HL-60/S4 (cell line): ENCODE results near the gene ZNRF1.
"Not testable (repeated sequence)": the region's sequence is repeated elsewhere in the genome, so short reads cannot be mapped to it uniquely, and the experiment has no call there.

Experiments used
- in situ Hi-C: fragments of 300-500 bp; cut with MboI; formaldehyde crosslinking; loops from 2 replicates; pipeline ENCODE4 v1.14.3; 2022; ENCODE audit warnings: low sequenced_read_pairs

ZNRF1 gene

GRCh38 chr16:75073545-75074303 lies 74.9 kb downstream of the ZNRF1 start:
- in situ Hi-C loops: no loop called here

DNA sequence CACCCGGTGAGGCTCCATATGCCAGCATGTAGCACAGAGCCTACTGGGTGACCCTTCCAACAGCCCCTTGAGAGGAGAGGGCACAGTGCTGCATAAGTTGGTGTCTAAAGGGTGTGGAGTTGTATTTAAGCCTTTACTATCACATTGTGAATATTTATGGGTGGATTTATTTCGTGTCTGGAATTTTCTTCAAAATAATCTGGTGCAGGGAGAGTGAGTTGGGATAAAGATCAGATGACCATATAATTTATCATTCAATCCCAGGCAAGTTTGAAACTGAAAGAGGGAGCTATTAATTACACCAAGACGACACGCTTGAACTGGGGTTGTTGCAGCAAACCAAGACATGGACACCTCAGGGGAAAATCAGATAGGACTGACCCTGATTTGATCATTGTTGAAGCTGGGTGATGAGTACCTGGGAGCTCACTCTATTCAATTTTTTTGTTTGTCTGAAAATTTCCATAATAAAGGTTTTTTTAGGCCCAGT lies 75.5 kb downstream of the ZNRF1 start:
- in situ Hi-C loops: no loop called here

DNA sequence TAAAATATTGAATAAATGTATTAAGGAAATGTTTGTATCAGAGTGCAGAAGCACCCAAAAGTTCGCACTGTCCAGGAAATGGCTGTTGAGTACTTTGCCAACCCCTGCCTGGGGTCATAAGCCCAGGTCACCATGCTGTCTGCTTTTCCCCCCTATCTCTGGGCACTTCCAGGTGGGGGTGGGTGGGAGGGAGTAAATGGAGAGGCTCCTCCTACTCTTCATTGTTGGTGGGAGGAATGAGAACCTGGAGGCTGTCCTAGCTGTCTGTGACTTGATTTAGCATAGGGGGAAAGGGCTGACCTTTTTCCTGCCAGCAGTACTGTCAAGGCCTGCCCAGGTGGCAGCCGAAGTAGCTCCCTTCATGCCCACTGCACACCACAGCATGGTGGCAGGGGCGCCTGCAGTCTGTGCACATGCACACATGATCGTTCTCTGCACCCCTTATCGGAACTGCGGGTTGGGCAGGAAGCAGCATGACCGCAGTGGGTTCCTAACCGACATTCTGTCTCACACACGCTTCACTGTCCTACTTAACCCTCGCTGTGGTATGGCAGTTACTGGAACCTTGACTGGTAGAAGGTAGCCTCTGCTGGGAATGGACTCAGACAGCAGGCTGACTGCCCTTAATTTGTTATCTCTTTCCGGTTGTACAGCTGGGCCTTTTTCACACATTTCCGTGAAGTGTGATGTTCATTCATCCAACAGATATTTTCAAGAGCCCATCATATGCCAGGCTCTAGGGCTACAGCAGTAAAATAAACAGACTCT lies 76.3 kb downstream of the ZNRF1 start:
- in situ Hi-C loops: loop anchor here (5.0 kb wide), 1 partner anchor 73 kb away; no protein-coding TSS in a partner anchor

DNA sequence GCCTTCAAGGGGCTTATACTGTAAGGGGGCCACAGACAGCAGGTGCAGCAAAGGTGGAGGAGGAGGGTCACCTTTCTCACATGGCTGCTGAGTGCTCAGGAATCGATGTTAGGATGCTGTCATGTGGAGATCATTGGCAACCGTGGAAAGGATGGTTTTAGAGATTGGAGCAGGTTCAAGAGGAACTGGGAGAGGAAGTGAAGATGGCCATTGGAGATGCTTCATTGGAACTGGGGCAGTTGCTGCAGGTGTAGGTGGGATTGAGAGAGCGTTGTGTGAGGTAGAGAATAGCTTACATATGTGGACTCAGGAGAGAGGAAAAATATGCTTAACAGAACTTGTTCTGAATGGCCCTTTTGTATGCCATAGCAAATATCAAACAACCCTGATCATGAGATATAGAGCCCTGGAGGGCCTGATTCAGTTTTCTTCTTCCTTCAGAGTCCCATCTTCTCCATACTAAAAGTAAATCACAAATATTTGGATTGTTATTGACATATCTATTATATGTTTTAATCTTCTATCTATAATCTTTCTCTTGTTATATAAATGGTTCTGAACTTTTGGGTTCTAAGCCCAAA lies 77.0 kb downstream of the ZNRF1 start:
- in situ Hi-C loops: loop anchor here (5.0 kb wide), 1 partner anchor 73 kb away; no protein-coding TSS in a partner anchor

- in situ Hi-C loops: loop anchor here (5.0 kb wide), 1 partner anchor 77 kb away; no protein-coding TSS in a partner anchor
Observed at GRCh38 chr16:75078886-75079285, 80.1 kb downstream of the ZNRF1 start.

DNA sequence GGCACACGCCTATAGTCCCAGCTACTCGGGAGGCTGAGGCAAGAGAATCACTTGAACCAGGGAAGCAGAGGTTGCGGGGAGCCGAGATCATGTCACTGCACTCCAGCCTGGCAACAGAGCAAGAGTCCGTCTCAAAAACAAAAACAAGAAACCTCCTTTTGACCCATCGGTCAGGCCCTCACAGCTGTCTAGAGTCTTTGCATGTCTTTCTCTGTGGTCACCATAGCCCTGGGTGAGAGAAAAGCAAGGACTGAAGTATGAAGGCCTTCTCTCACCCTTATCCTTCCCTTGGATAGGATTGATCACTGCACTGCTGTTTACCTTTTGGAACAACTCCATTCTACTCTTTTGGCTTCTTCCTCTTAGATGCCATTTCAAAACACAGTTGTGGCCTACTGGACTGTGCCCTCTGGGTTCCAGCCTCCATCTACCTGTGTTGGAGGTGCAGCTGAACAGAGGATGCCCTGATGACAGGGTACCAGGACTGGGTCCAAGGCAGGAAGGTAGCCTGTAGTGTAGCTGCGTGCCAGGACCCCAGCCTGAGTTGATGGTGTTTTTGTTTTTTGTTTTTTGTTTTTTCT lies 80.6 kb downstream of the ZNRF1 start:
- in situ Hi-C loops: loop anchor here (5.0 kb wide), 1 partner anchor 77 kb away; no protein-coding TSS in a partner anchor

DNA sequence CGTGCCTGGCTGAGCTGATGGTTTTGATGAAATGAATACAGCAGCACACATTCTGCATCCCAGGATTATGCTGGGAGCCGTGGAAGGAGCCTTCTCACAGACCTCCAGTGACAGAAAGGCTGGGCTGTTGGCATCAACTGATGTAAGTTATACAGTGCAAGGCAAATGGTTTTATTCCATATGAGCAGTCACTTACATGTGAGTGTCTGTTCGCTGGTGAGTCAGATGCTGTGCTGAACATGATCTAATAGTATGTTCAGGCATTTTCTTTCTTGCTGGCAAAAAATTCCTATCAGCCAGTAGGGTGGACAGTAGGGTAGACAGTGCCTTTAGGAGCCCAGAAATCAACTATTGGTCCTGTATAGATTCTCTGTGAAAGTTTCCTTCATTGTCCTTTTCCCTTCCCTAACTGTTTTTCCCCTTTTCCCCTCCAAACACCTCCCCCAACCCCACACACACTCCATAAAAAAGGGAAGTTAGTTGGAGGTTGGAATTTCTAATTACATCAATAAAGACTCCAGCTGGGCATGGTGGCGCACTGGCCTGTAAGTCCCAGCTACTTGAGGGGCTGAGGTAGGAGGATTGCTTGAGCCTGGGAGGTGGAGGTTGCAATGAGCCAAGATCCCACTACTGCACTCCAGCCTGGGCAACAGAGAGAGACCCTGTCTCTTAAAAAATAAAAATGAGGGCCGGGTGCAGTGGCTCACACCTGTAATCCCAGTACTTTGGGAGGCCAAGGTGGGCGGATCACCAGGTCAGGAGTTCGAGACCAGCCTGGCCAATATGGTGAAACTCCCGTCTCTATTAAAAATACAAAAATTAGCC lies 81.6 kb downstream of the ZNRF1 start:
- in situ Hi-C loops: no loop called here

DNA sequence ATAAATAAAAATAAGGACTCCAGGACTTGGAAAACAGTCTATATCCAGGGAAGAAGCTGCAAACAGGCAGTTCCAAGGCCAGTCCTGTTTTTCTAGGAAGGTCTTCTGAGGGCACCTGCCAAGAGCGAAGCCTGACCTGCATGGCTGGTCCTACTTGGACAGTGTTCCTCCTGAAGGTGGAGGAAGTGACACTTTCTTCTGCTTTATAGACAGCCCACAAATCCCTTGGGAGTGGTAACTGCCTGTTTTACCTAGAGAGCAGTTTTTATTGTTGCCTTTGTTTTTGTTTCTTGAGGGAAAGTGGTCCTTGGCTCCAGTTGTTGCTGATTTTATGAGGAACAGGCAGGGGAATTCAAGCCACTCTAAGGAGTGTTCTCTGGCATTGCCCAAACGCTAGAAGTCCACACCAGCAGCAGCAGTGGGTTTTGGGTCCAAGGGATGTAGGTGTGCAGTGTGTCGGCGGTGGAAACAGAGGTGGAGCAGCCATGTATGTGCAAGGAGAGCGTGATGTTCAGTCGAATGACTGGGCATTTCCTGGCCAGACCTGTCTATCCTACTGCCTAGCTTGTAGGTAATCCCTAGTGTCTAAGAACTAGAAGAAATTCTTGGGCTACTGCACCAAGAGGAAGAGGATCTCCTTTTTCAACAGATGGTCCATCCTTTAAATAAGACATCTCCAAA lies 82.5 kb downstream of the ZNRF1 start:
- in situ Hi-C loops: no loop called here

- in situ Hi-C loops: no loop called here
Observed at GRCh38 chr16:75083813-75084212, 85.0 kb downstream of the ZNRF1 start.

GRCh38 chr16:75085556-75085955 lies 86.7 kb downstream of the ZNRF1 start:
- in situ Hi-C loops: no loop called here

- in situ Hi-C loops: no loop called here
Observed at GRCh38 chr16:75086281-75086680, 87.5 kb downstream of the ZNRF1 start.

- in situ Hi-C loops: no loop called here
Observed at GRCh38 chr16:75086688-75087374, 88.0 kb downstream of the ZNRF1 start.

DNA sequence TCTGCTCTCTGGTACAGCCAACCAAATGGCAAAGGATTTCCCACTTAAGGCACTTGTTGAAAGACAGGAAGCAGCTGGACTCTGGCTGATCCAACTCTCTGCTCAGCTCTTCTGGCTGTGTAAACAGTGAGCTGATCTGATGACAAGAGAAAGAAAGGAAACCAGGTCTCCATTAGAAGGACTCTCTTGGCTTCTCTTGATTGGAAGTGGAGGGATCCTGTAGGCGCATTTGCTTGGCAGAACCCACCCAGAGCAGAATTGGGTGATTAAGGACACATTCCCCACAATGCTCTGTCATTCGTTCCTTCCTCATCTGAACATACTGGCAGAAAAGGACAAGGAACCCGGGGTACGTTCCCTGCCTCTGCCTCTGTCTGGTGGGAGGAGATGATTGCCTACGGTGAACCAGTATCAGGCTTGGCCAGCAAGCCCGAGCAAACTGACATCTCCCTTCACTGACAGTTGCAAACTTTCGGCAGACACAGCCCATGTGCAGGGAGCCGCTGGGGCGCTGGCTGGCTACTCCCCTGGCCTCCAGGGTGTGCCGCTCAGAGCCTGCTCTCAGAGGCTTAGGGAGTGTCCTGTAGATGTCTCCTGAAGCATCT lies 88.7 kb downstream of the ZNRF1 start:
- in situ Hi-C loops: no loop called here

GRCh38 chr16:75088216-75088615 lies 89.4 kb downstream of the ZNRF1 start:
- in situ Hi-C loops: no loop called here

- in situ Hi-C loops: no loop called here
Observed at GRCh38 chr16:75088934-75089333, 90.1 kb downstream of the ZNRF1 start.

- in situ Hi-C loops: no loop called here
Observed at GRCh38 chr16:75089486-75090202, 90.8 kb downstream of the ZNRF1 start.

GRCh38 chr16:75090899-75091298 lies 92.1 kb downstream of the ZNRF1 start:
- in situ Hi-C loops: not testable (repeated sequence)

DNA sequence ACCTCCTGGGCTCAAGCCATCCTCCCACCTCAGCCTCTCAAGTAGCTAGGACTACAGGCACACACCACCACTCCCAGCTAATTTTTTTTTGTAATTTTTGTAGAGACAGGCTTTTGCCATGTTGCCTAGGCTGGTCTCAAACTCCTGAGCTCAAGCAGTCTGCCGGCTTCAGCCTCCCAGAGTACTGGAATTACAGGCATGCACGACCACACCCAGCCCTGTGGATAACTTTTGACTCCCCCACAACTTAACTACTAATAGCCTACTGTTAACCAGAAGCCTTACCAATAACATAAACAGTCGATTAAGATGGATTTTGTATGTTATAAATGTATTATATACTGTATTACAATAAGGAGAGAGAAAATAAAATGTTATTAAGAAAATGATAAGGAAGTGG lies 92.8 kb downstream of the ZNRF1 start:
- in situ Hi-C loops: not testable (repeated sequence)
